ENCODE results near the gene FMNL2.

Gene FMNL2

GRCh38 chr2:152355409-152355831 lies 20.4 kb downstream of the FMNL2 start:
- Histone ChIP-seq H3K4me1 (ENCODE audit: control insufficient read depth, insufficient read depth, low read length) (peaks cover 15% of the 10 kb centered on the region), H3K36me3 (ENCODE audit: insufficient read depth, low read length) (no peaks in the 10 kb centered on the region), H3K4me2 (ENCODE audit: low read length) (no peak overlapping the region), H3K27me3 (ENCODE audit: control insufficient read depth, insufficient read depth, low read length) (no peaks in the 10 kb centered on the region), H3K9ac (ENCODE audit: low read depth, low read length) (no peak overlapping the region), H3K9me3 (replicated peaks; ENCODE audit: low read length) (no peaks in the 10 kb centered on the region), H3K4me3 (ENCODE audit: low read length) (no peak overlapping the region)

GRCh38 chr2:152359573-152360363 lies 24.8 kb downstream of the FMNL2 start:
- Histone ChIP-seq H3K9me3 (replicated peaks; ENCODE audit: low read length) (no peaks in the 10 kb centered on the region), H3K4me1 (ENCODE audit: control insufficient read depth, insufficient read depth, low read length) (peaks cover 7% of the 10 kb centered on the region), H3K9ac (ENCODE audit: low read depth, low read length) (no peak overlapping the region), H3K4me3 (ENCODE audit: low read length) (no peak overlapping the region), H3K27me3 (ENCODE audit: control insufficient read depth, insufficient read depth, low read length) (no peaks in the 10 kb centered on the region), H3K4me2 (ENCODE audit: low read length) (no peak overlapping the region), H3K36me3 (ENCODE audit: insufficient read depth, low read length) (no peaks in the 10 kb centered on the region)

DNA sequence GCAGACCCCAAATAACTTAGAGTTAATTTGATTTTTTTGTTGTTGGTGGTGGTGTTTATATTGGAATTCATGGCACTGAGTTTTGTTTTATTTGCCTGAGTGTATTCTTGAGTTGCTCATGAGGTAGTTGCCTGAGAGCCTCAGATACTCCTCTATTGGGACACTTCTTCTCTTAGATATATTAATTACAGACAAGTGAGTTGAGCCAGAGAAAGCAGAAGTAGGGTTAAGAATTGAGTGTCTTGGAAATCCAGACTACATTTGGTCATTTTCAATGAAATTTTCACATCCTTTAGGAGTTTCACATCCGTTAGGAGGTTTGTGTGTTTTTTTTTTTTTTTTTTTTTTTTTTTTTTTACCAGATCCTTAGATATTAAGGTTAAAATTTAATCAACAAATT lies 29.0 kb downstream of the FMNL2 start:
- H3K36me3 ChIP-seq (ENCODE audit: insufficient read depth, low read length), result no peaks in the 10 kb centered on the region
- H3K9ac ChIP-seq (ENCODE audit: low read depth, low read length), result no peak overlapping the region
- H3K4me3 ChIP-seq (ENCODE audit: low read length), result no peak overlapping the region
- H3K27me3 ChIP-seq (ENCODE audit: control insufficient read depth, insufficient read depth, low read length), result no peaks in the 10 kb centered on the region
- H3K4me1 ChIP-seq (ENCODE audit: control insufficient read depth, insufficient read depth, low read length), result peaks cover under 1% of the 10 kb centered on the region
- no peaks in the 10 kb centered on the region for H3K9me3 ChIP-seq (replicated peaks; ENCODE audit: low read length)
- no peak overlapping the region for H3K4me2 ChIP-seq (ENCODE audit: low read length)

- no peaks in the 10 kb centered on the region for H3K27me3 ChIP-seq (ENCODE audit: control insufficient read depth, insufficient read depth, low read length)
- H3K4me1 ChIP-seq (ENCODE audit: control insufficient read depth, insufficient read depth, low read length), result peaks cover 10% of the 10 kb centered on the region
- H3K36me3 ChIP-seq (ENCODE audit: insufficient read depth, low read length), result no peaks in the 10 kb centered on the region
- no peak overlapping the region for H3K9ac ChIP-seq (ENCODE audit: low read depth, low read length)
- no peak overlapping the region for H3K4me3 ChIP-seq (ENCODE audit: low read length)
- no peaks in the 10 kb centered on the region for H3K9me3 ChIP-seq (replicated peaks; ENCODE audit: low read length)
- no peak overlapping the region for H3K4me2 ChIP-seq (ENCODE audit: low read length)
Measured at GRCh38 chr2:152367547-152368390, 32.8 kb downstream of the FMNL2 start.

GRCh38 chr2:152369176-152369860 lies 34.3 kb downstream of the FMNL2 start:
- Histone ChIP-seq H3K4me2 (ENCODE audit: low read length) (peak overlapping the region; percentile 45), H3K4me3 (ENCODE audit: low read length) (no peak overlapping the region), H3K36me3 (ENCODE audit: insufficient read depth, low read length) (no peaks in the 10 kb centered on the region), H3K4me1 (ENCODE audit: control insufficient read depth, insufficient read depth, low read length) (peaks cover 10% of the 10 kb centered on the region), H3K27me3 (ENCODE audit: control insufficient read depth, insufficient read depth, low read length) (no peaks in the 10 kb centered on the region), H3K9ac (ENCODE audit: low read depth, low read length) (no peak overlapping the region), H3K9me3 (replicated peaks; ENCODE audit: low read length) (no peaks in the 10 kb centered on the region)

GRCh38 chr2:152370783-152371182 lies 35.8 kb downstream of the FMNL2 start:
- no peak overlapping the region for H3K9ac ChIP-seq (ENCODE audit: low read depth, low read length)
- H3K4me3 ChIP-seq (ENCODE audit: low read length), result no peak overlapping the region
- H3K9me3 ChIP-seq (replicated peaks; ENCODE audit: low read length), result no peaks in the 10 kb centered on the region
- peaks cover 10% of the 10 kb centered on the region for H3K4me1 ChIP-seq (ENCODE audit: control insufficient read depth, insufficient read depth, low read length)
- no peaks in the 10 kb centered on the region for H3K27me3 ChIP-seq (ENCODE audit: control insufficient read depth, insufficient read depth, low read length)
- no peaks in the 10 kb centered on the region for H3K36me3 ChIP-seq (ENCODE audit: insufficient read depth, low read length)
- H3K4me2 ChIP-seq (ENCODE audit: low read length), result no peak overlapping the region

DNA sequence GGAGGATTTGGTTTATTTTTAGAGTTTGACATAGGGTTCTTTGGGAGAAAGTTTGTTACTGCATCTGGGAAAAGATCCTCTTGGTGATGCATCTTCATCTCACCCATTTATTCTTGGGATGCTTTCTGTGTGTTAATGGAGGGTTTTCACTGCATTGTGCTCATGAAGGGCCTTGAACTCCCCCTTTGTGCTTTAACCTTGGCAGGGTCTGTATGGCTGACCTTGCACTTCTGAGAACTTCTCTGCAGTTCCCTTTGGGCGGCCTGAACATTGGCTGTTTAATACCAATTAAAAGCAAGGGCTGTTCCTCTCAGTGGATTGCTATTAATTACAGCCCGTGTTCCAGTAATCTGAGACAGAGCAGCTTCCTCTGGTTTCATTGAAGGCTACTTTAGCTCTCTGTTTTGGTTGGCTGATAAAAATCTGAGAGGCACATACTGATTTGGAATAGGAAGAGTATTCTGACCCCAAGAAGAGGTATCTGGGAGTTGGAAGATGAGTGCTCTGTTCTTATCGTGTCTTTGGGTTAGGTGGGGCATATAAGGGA lies 37.5 kb downstream of the FMNL2 start:
- H3K4me1 ChIP-seq (ENCODE audit: control insufficient read depth, insufficient read depth, low read length), result peaks cover 15% of the 10 kb centered on the region
- no peaks in the 10 kb centered on the region for H3K9me3 ChIP-seq (replicated peaks; ENCODE audit: low read length)
- H3K9ac ChIP-seq (ENCODE audit: low read depth, low read length), result no peak overlapping the region
- no peak overlapping the region for H3K4me3 ChIP-seq (ENCODE audit: low read length)
- no peaks in the 10 kb centered on the region for H3K36me3 ChIP-seq (ENCODE audit: insufficient read depth, low read length)
- H3K27me3 ChIP-seq (ENCODE audit: control insufficient read depth, insufficient read depth, low read length), result no peaks in the 10 kb centered on the region
- H3K4me2 ChIP-seq (ENCODE audit: low read length), result no peak overlapping the region

GRCh38 chr2:152375174-152375573 lies 40.2 kb downstream of the FMNL2 start:
- no peak overlapping the region for H3K4me2 ChIP-seq (ENCODE audit: low read length)

DNA sequence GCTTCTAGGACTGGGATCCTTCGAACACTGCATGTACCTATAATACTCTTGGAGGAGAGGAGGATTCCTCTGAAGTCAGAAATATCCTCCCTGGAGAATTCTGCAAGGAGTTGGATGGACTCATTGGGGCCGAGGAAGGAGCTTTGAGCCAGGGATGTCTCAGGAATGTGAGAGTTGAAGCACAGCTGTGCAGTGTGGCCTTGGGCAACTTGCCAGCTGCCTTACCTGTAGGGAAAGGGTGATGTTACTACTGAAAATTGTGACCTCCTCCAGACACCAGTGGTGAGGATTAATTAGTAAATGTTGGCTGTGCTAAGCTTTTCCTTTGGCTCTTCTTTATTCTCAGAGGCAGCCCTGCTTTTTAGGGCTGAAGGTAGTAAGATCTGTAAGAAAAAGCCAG lies 41.4 kb downstream of the FMNL2 start:
- no peaks in the 10 kb centered on the region for H3K27me3 ChIP-seq (ENCODE audit: control insufficient read depth, insufficient read depth, low read length)
- H3K9ac ChIP-seq (ENCODE audit: low read depth, low read length), result no peak overlapping the region
- peaks cover 5% of the 10 kb centered on the region for H3K4me1 ChIP-seq (ENCODE audit: control insufficient read depth, insufficient read depth, low read length)
- H3K9me3 ChIP-seq (replicated peaks; ENCODE audit: low read length), result no peaks in the 10 kb centered on the region
- H3K4me2 ChIP-seq (ENCODE audit: low read length), result no peak overlapping the region
- H3K4me3 ChIP-seq (ENCODE audit: low read length), result no peak overlapping the region
- H3K36me3 ChIP-seq (ENCODE audit: insufficient read depth, low read length), result no peaks in the 10 kb centered on the region

More at GRCh38 chr2:152375174-152375573, 40.2 kb downstream of the FMNL2 start:
- Histone ChIP-seq H3K4me1 (ENCODE audit: control insufficient read depth, insufficient read depth, low read length) (peaks cover 5% of the 10 kb centered on the region), H3K27me3 (ENCODE audit: control insufficient read depth, insufficient read depth, low read length) (no peaks in the 10 kb centered on the region), H3K36me3 (ENCODE audit: insufficient read depth, low read length) (no peaks in the 10 kb centered on the region), H3K9me3 (replicated peaks; ENCODE audit: low read length) (no peaks in the 10 kb centered on the region), H3K9ac (ENCODE audit: low read depth, low read length) (no peak overlapping the region), H3K4me3 (ENCODE audit: low read length) (no peak overlapping the region)

GRCh38 chr2:152376968-152377367 lies 42.0 kb downstream of the FMNL2 start:
- no peak overlapping the region for H3K4me3 ChIP-seq (ENCODE audit: low read length)
- H3K9me3 ChIP-seq (replicated peaks; ENCODE audit: low read length), result no peaks in the 10 kb centered on the region
- no peaks in the 10 kb centered on the region for H3K27me3 ChIP-seq (ENCODE audit: control insufficient read depth, insufficient read depth, low read length)
- H3K4me1 ChIP-seq (ENCODE audit: control insufficient read depth, insufficient read depth, low read length), result peaks cover 5% of the 10 kb centered on the region
- H3K9ac ChIP-seq (ENCODE audit: low read depth, low read length), result no peak overlapping the region
- H3K36me3 ChIP-seq (ENCODE audit: insufficient read depth, low read length), result no peaks in the 10 kb centered on the region
- H3K4me2 ChIP-seq (ENCODE audit: low read length), result no peak overlapping the region

DNA sequence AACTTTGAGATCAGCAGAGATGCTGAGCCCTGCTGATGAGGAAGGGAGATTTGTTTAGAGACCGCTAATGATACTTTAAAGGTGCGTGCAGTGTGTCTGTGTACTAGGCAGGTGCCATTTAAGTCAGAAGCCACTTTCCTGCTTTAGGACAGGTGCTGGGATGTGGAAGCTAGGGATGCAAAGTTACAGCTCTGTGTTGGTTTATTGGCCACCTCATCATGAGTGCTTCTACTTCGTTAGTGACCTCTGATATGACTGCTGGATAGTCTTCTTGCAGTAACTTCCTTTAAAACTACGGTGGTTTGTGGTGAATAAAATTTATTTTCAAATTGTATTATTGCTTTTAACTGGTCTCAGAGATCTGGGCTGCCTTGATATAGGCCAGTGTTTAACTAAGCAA lies 44.1 kb downstream of the FMNL2 start:
- Histone ChIP-seq H3K27me3 (ENCODE audit: control insufficient read depth, insufficient read depth, low read length) (no peaks in the 10 kb centered on the region), H3K4me2 (ENCODE audit: low read length) (no peak overlapping the region), H3K4me3 (ENCODE audit: low read length) (no peak overlapping the region), H3K9me3 (replicated peaks; ENCODE audit: low read length) (no peaks in the 10 kb centered on the region), H3K9ac (ENCODE audit: low read depth, low read length) (no peak overlapping the region), H3K4me1 (ENCODE audit: control insufficient read depth, insufficient read depth, low read length) (peaks cover 5% of the 10 kb centered on the region), H3K36me3 (ENCODE audit: insufficient read depth, low read length) (no peaks in the 10 kb centered on the region)

All from skeletal muscle satellite cell (primary cell).